IMR-90 (cell line): Measurements from ENCODE around the gene S1PR2. TPM values are rescaled to one million over a fixed set of nuclear protein-coding genes. Genes with fewer than 3 reads are reported as not detected.

Experiments used
- ATAC-seq: fragments of 200-7000 bp; cut with Tn5 transposase; 2 replicates; pipeline ENCODE4 v1.9.1; 2020; ENCODE audit warnings: low read depth, mild to moderate bottlenecking, moderate library complexity
- BruUV-seq: library from RNA; stranded (reverse); fragments of 400-500 nt; replicated peaks from 2 replicates; lab custom pipeline; 2021; lab: Mats Ljungman, UMichigan
- CTCF ChIA-PET: fragments of 300-600 bp; formaldehyde crosslinking; extraction: SDS; loops from one replicate; lab custom pipeline; 2021; ENCODE audit warnings: antibody characterized with exemption; lab: Yijun Ruan, JAX
- POLR2A ChIA-PET: fragments of 300-600 bp; sonication (Branson Sonifier 250); formaldehyde crosslinking; loops from one replicate; lab custom pipeline; 2022; ENCODE audit warnings: antibody characterized with exemption; ENCODE audit not compliant: unreplicated experiment; lab: Charles Lee
- DNase-seq: peaks from one replicate; pipeline ENCODE4 v3.0.0; 2013
- H2AFZ ChIP-seq: replicated peaks from 2 replicates; pipeline ENCODE3; 2013; ENCODE audit warnings: low read length, mild to moderate bottlenecking; ENCODE audit not compliant: poor library complexity
- H2AK5ac ChIP-seq: 2 replicates; pipeline ENCODE4 v1.6.1; 2013; ENCODE audit warnings: low read depth, low read length, inconsistent platforms
- H2AK9ac ChIP-seq: replicated peaks from 2 replicates; pipeline ENCODE3; 2013; ENCODE audit warnings: mild to moderate bottlenecking, low read depth, low read length, moderate library complexity; ENCODE audit not compliant: poor library complexity
- H2BK120ac ChIP-seq: 2 replicates; pipeline ENCODE4 v1.6.1; 2013; ENCODE audit warnings: low read depth, low read length, inconsistent platforms
- H2BK15ac ChIP-seq: 3 replicates; pipeline ENCODE4 v1.6.1; 2013; ENCODE audit warnings: low read depth, low read length, inconsistent platforms
- H2BK20ac ChIP-seq: 2 replicates; pipeline ENCODE4 v1.6.1; 2013; ENCODE audit warnings: low read depth, mild to moderate bottlenecking, inconsistent platforms, low read length, moderate library complexity
- H2BK5ac ChIP-seq: 2 replicates; pipeline ENCODE4 v1.6.1; 2013; ENCODE audit warnings: mild to moderate bottlenecking, low read depth, low read length, inconsistent platforms; ENCODE audit not compliant: poor library complexity, severe bottlenecking
- H3K14ac ChIP-seq: replicated peaks from 2 replicates; pipeline ENCODE4 v1.6.1; 2013; ENCODE audit warnings: low read depth, low read length, inconsistent platforms
- H3K18ac ChIP-seq: 2 replicates; pipeline ENCODE4 v1.6.1; 2013; ENCODE audit warnings: low read depth, low read length, control low read depth
- H3K23ac ChIP-seq: 2 replicates; pipeline ENCODE4 v1.6.1; 2013; ENCODE audit warnings: low read depth, low read length, inconsistent platforms
- H3K27ac ChIP-seq: 2 replicates; pipeline ENCODE4 v1.5.1; 2013; ENCODE audit warnings: mild to moderate bottlenecking, control low read depth, low read length; ENCODE audit not compliant: insufficient read depth
- H3K27me3 ChIP-seq: 2 replicates; pipeline ENCODE4 v1.6.1; 2013; ENCODE audit warnings: low read length; ENCODE audit not compliant: control insufficient read depth, insufficient read depth
- H3K36me3 ChIP-seq: 2 replicates; pipeline ENCODE4 v1.6.1; 2013; ENCODE audit warnings: low read length, mixed read lengths; ENCODE audit not compliant: control insufficient read depth, insufficient read depth
- H3K4ac ChIP-seq: 2 replicates; pipeline ENCODE4 v1.6.1; 2013; ENCODE audit warnings: low read depth, low read length, inconsistent platforms
- H3K4me1 ChIP-seq: 2 replicates; pipeline ENCODE4 v1.6.1; 2013; ENCODE audit warnings: low read length, mixed read lengths; ENCODE audit not compliant: control insufficient read depth, insufficient read depth
- H3K4me2 ChIP-seq: 2 replicates; pipeline ENCODE4 v1.6.1; 2013; ENCODE audit warnings: low read depth, mild to moderate bottlenecking, control low read depth, low read length, moderate library complexity
- H3K4me3 ChIP-seq: 2 replicates; pipeline ENCODE4 v1.5.1; 2013; ENCODE audit warnings: low read depth, mild to moderate bottlenecking, control low read depth, low read length, moderate library complexity; ENCODE audit not compliant: insufficient read depth
- H3K56ac ChIP-seq: 2 replicates; pipeline ENCODE4 v1.6.1; 2013; ENCODE audit warnings: low read length, inconsistent platforms; ENCODE audit not compliant: insufficient read depth; ENCODE audit errors: extremely low read depth
- H3K79me1 ChIP-seq, 2 experiments: 2 replicates each; pipeline ENCODE4 v1.6.1; 2013; ENCODE audit warnings: low read length in 2 of 2, inconsistent platforms in 1 of 2, low read depth in 1 of 2
- H3K9ac ChIP-seq: 2 replicates; pipeline ENCODE4 v1.6.1; 2013; ENCODE audit warnings: low read depth, low read length, control low read depth
- H3K9me1 ChIP-seq: 2 replicates; pipeline ENCODE4 v1.6.1; 2013; ENCODE audit warnings: low read length, inconsistent platforms; ENCODE audit not compliant: insufficient read depth
- H3K9me3 ChIP-seq: 2 replicates; pipeline ENCODE4 v1.6.1; 2013; ENCODE audit warnings: low read length; ENCODE audit not compliant: control insufficient read depth, insufficient read depth
- H4K20me1 ChIP-seq: 2 replicates; pipeline ENCODE4 v1.6.1; 2013; ENCODE audit warnings: low read length, inconsistent platforms; ENCODE audit not compliant: insufficient read depth
- H4K5ac ChIP-seq: 2 replicates; pipeline ENCODE4 v1.6.1; 2013; ENCODE audit warnings: mild to moderate bottlenecking, low read depth, low read length, control low read depth
- H4K8ac ChIP-seq, 2 experiments: 2 replicates each; pipeline ENCODE4 v1.6.1; 2013; ENCODE audit warnings: low read depth in 2 of 2, low read length in 2 of 2, control low read depth in 1 of 2, inconsistent platforms in 1 of 2
- H4K91ac ChIP-seq: 2 replicates; pipeline ENCODE4 v1.6.1; 2013; ENCODE audit warnings: low read depth, low read length, inconsistent platforms; ENCODE audit not compliant: insufficient read depth
- BHLHE40 ChIP-seq: fragments of 150-350 bp; IDR thresholded peaks from 2 replicates; pipeline ENCODE4 v1.6.1; 2016; ENCODE audit warnings: mild to moderate bottlenecking, low read depth, low read length
- CEBPB ChIP-seq: IDR thresholded peaks from 2 replicates; pipeline ENCODE4 v1.6.1; 2012; ENCODE audit warnings: low read depth, low read length, improper control_type of control experiment
- CHD1 ChIP-seq: IDR thresholded peaks from 2 replicates; pipeline ENCODE4 v1.6.1; 2012; ENCODE audit warnings: low read depth, low read length, improper control_type of control experiment
- CTCF ChIP-seq: conservative IDR thresholded peaks from 2 replicates; pipeline ENCODE4 v1.5.1; 2012; ENCODE audit warnings: mild to moderate bottlenecking, low read depth, low read length, improper control_type of control experiment
- ELK1 ChIP-seq: fragments of 150-350 bp; IDR thresholded peaks from 2 replicates; pipeline ENCODE4 v1.6.1; 2016; ENCODE audit warnings: low read depth, mild to moderate bottlenecking, low read length, moderate library complexity, borderline replicate concordance
- FOS ChIP-seq: fragments of 150-350 bp; IDR thresholded peaks from 2 replicates; pipeline ENCODE4 v1.6.1; 2016; ENCODE audit warnings: low read depth, low read length
- MAZ ChIP-seq: IDR thresholded peaks from 2 replicates; pipeline ENCODE4 v1.6.1; 2012; ENCODE audit warnings: low read depth, mild to moderate bottlenecking, low read length, improper control_type of control experiment, moderate library complexity, borderline replicate concordance
- MXI1 ChIP-seq: IDR thresholded peaks from 2 replicates; pipeline ENCODE4 v1.6.1; 2012; ENCODE audit warnings: low read depth, mild to moderate bottlenecking, low read length, moderate library complexity, borderline replicate concordance
- NFE2L2 ChIP-seq: fragments of 150-350 bp; IDR thresholded peaks from 2 replicates; pipeline ENCODE4 v1.6.1; 2016; ENCODE audit warnings: low read depth, mild to moderate bottlenecking, low read length
- POLR2A ChIP-seq: IDR thresholded peaks from 2 replicates; pipeline ENCODE4 v1.6.1; 2012; ENCODE audit warnings: mild to moderate bottlenecking, low read depth, low read length
- RAD21 ChIP-seq: IDR thresholded peaks from 2 replicates; pipeline ENCODE4 v1.6.1; 2012; ENCODE audit warnings: low read length, improper control_type of control experiment
- RCOR1 ChIP-seq: IDR thresholded peaks from 2 replicates; pipeline ENCODE4 v1.6.1; 2012; ENCODE audit warnings: mild to moderate bottlenecking, low read length, improper control_type of control experiment; ENCODE audit not compliant: insufficient replicate concordance
- RFX5 ChIP-seq: IDR thresholded peaks from 2 replicates; pipeline ENCODE4 v1.8.0; 2012; ENCODE audit warnings: low read depth, mild to moderate bottlenecking, low read length, moderate library complexity
- SMC3 ChIP-seq: fragments of 150-350 bp; IDR thresholded peaks from 2 replicates; pipeline ENCODE4 v1.6.1; 2016; ENCODE audit warnings: low read depth, mild to moderate bottlenecking, antibody characterized with exemption, low read length, moderate library complexity
- USF2 ChIP-seq: fragments of 150-350 bp; IDR thresholded peaks from 2 replicates; pipeline ENCODE4 v1.6.1; 2017; ENCODE audit warnings: mild to moderate bottlenecking, antibody characterized with exemption, low read length, low read depth
- WGBS, 2 experiments: methylation state at CpG; one replicate each; pipeline versions ENCODE4 v1.1.5 to v1.1.7; 2013; ENCODE audit warnings: missing lambda C conversion rate in 2 of 2; ENCODE audit not compliant: insufficient read length in 1 of 2; ENCODE audit errors: extremely low coverage in 2 of 2; 5-methylcytosine and 5-hydroxymethylcytosine counted together
- dilution Hi-C: fragments of 300-500 bp; cut with HindIII; formaldehyde crosslinking; loops from one replicate; pipeline ENCODE4 v1.14.3; 2018; ENCODE audit warnings: low sequenced_read_pairs; ENCODE audit not compliant: unreplicated experiment
- in situ Hi-C: fragments of 300-500 bp; cut with MboI; formaldehyde crosslinking; loops from 3 replicates; pipeline ENCODE4 v1.14.3; 2019; ENCODE audit warnings: low sequenced_read_pairs, inconsistent platforms, mixed read lengths
- intact Hi-C: fragments of 100-400 bp; cut with micrococcal nuclease; formaldehyde crosslinking; loops from 2 replicates; pipeline ENCODE4 v1.10.0; 2022
- polyA plus RNA-seq, 3 experiments: library from polyadenylated mRNA; depleted of rRNA; stranded (reverse); fragments of >200 nt; gene quantifications; 2 replicates each; pipeline ENCODE4 v1.2.3, GENCODE V29; 2012; ENCODE audit warnings: low replicate concordance in 1 of 3
- total RNA-seq: library from RNA; depleted of rRNA; stranded (reverse); fragments of >200 nt; gene quantifications from 2 replicates; pipeline ENCODE4 v1.2.3, GENCODE V29; 2012

S1PR2 gene
- total and polyA plus RNA-seq, 2 of the 4 experiments (the other 2 are of a cell fraction) = 14.0 to 15.0 TPM

GRCh38 chr19:10235003-10235402, 3.9 kb upstream of the S1PR2 start:
- H2AK5ac ChIP-seq = 0 out of 2 replicates have a peak overlapping the region, but pooled peaks have one; percentile 57
- H3K36me3 ChIP-seq = no peaks in the 10 kb centered on the region
- H2BK20ac ChIP-seq = no peak overlapping the region
- no peak overlapping the region for H2AK9ac ChIP-seq
- peaks cover 5% of the 10 kb centered on the region for H3K9me1 ChIP-seq
- no TSS peak for BruUV-seq
- no peak overlapping the region for H3K14ac ChIP-seq
- DNase-seq (no peak), ATAC-seq (no peak)
- ChIA-PET CTCF (no interaction called here), POLR2A (no interaction called here)
- no peak overlapping the region for H3K18ac ChIP-seq
- intact Hi-C loops = no loop called here
- H4K20me1 ChIP-seq = no peaks in the 10 kb centered on the region; the same call in 1 of the 2 replicates
- dilution Hi-C loops = no loop called here
- H3K27me3 ChIP-seq = no peaks in the 10 kb centered on the region
- H4K8ac ChIP-seq = no peak overlapping the region
- H3K4me3 ChIP-seq = no peak overlapping the region
- H3K4ac ChIP-seq = no peak overlapping the region
- H3K56ac ChIP-seq = no peak overlapping the region
- no peak overlapping the region for H2BK15ac ChIP-seq
- no peak overlapping the region for H3K4me2 ChIP-seq
- peaks cover 7 to 13% of the 10 kb centered on the region in 2 experiments; a peak in 3 of 4 replicates for H3K79me1 ChIP-seq
- in situ Hi-C loops = no loop called here
- no peak overlapping the region for H3K27ac ChIP-seq
- H2AFZ ChIP-seq = no peak overlapping the region
- H2BK120ac ChIP-seq = no peak overlapping the region
- no peak overlapping the region for H3K9ac ChIP-seq
- H4K91ac ChIP-seq = no peak overlapping the region
- H3K9me3 ChIP-seq = no peaks in the 10 kb centered on the region
- WGBS, 2 experiments = no CpG with 5 or more reads among the region's 4 CpGs
- no peak overlapping the region for H4K5ac ChIP-seq
- no peak overlapping the region for H3K23ac ChIP-seq
- no peak overlapping the region for H2BK5ac ChIP-seq
- peaks cover 14% of the 10 kb centered on the region for H3K4me1 ChIP-seq
- TF ChIP-seq RCOR1 (no peak), RAD21 (no peak), CTCF (no peak), POLR2A (no peak), SMC3 (no peak), BHLHE40 (no peak), CHD1 (no peak), CEBPB (no peak), RFX5 (no peak), ELK1 (no peak), MXI1 (no peak), MAZ (no peak), FOS (no peak), USF2 (no peak), NFE2L2 (no peak)
